Measurements from ENCODE around the gene CEBPA. TPM values are rescaled to one million over a fixed set of nuclear protein-coding genes. Genes with fewer than 3 reads are reported as not detected.

The CEBPA gene
- total RNA-seq, 4 donors from 2014 or later, result 12.9 to 31.0 (median 17.4) TPM

- H3K27me3 ChIP-seq, result no peaks in the 10 kb centered on the region
- H3K36me3 ChIP-seq, result no peaks in the 10 kb centered on the region
- intact Hi-C loops (cut with DNase I), result no loop called here
- H3K4me1 ChIP-seq, result peaks cover 6 to 18% of the 10 kb centered on the region in 2 donors
- TF ChIP-seq CTCF (IDR thresholded peaks at IDR 0.05), result peak in 4 of 6 experiments; percentile 17 to 47 (median 34)
- TF ChIP-seq POLR2A (IDR thresholded peaks at IDR 0.05), result no peak
- 27 to 28% methylated on average over 18 of the region's 18 CpGs for WGBS, 2 donors
- H3K9me3 ChIP-seq, result no peaks in the 10 kb centered on the region
- no peak overlapping the region for H3K4me3 ChIP-seq (replicated peaks in 1 of 3)
- H3K27ac ChIP-seq, result peak overlapping the region; percentile 69 to 81 (median 73)
- peak; percentile 94 to 95 for DNase-seq
Measured at GRCh38 chr19:33310606-33311325, 8.4 kb upstream of the CEBPA start.

- DNase-seq, result no peak
- intact Hi-C loops (cut with DNase I), result no loop called here
- Histone ChIP-seq H3K27me3 (no peaks in the 10 kb centered on the region), H3K36me3 (no peaks in the 10 kb centered on the region), H3K4me3 (replicated peaks in 1 of 3) (no peak overlapping the region), H3K9me3 (no peaks in the 10 kb centered on the region), H3K27ac (peak overlapping the region in 1 of 3 donors; percentile 69), H3K4me1 (peaks cover 6 to 25% of the 10 kb centered on the region in 2 donors)
- TF ChIP-seq POLR2A (IDR thresholded peaks at IDR 0.05) (no peak), CTCF (IDR thresholded peaks at IDR 0.05) (no peak)
- 92% methylated on average over 4 to 10 of the region's 10 CpGs for WGBS, 2 donors
Measured at GRCh38 chr19:33309826-33310225, 7.5 kb upstream of the CEBPA start.

- DNase-seq, result peak; percentile 69 to 76
- Histone ChIP-seq H3K27ac (no peak overlapping the region), H3K4me1 (peaks cover 20 to 38% of the 10 kb centered on the region in 2 donors), H3K27me3 (no peaks in the 10 kb centered on the region), H3K36me3 (no peaks in the 10 kb centered on the region), H3K9me3 (no peaks in the 10 kb centered on the region), H3K4me3 (replicated peaks in 1 of 3) (no peak overlapping the region)
- no peak for TF ChIP-seq POLR2A (IDR thresholded peaks at IDR 0.05)
- TF ChIP-seq CTCF (IDR thresholded peaks at IDR 0.05), result no peak
- WGBS, 2 donors, result 78 to 79% methylated on average over 12 of the region's 12 CpGs
- intact Hi-C loops (cut with DNase I), result no loop called here
Measured at GRCh38 chr19:33306853-33307792, 4.8 kb upstream of the CEBPA start.

- H3K4me3 ChIP-seq (replicated peaks in 1 of 3), result no peak overlapping the region
- peaks cover 19 to 35% of the 10 kb centered on the region in 2 donors for H3K4me1 ChIP-seq
- TF ChIP-seq CTCF (IDR thresholded peaks at IDR 0.05) (no peak), POLR2A (IDR thresholded peaks at IDR 0.05) (no peak)
- H3K27me3 ChIP-seq, result no peaks in the 10 kb centered on the region
- no peak for DNase-seq
- H3K36me3 ChIP-seq, result no peaks in the 10 kb centered on the region
- H3K9me3 ChIP-seq, result no peaks in the 10 kb centered on the region
- 88 to 94% methylated on average over 5 of the region's 5 CpGs for WGBS, 2 donors
- intact Hi-C loops (cut with DNase I), result no loop called here
- H3K27ac ChIP-seq, result no peak overlapping the region
Measured at GRCh38 chr19:33306191-33306590, 3.9 kb upstream of the CEBPA start.
